Measurements from ENCODE around the gene FGD1. TPM values are rescaled to one million over a fixed set of nuclear protein-coding genes. Genes with fewer than 3 reads are reported as not detected.

Gene FGD1
- total RNA-seq, 2 donors from 2014 or later = 6.6 to 7.0 TPM

DNA sequence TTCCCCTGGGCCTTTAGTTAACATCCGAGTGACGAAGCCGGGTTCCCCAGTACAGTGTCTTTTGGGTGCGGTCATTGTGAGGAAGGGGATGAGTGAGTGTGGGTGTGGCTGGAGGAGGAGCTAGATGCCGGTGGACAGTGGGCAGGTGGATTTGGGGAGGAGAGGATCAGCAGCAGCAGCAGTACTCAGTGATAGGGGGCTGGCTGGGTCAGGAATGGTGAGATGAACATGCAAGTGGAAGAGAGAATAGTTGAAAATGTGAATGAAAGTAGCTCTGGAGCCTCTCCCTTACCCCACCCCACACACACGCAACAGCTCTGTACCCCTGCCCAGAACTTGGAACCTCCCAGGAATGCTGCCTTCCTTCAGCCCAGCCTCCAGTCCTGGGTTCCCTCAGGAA lies 51.3 kb downstream of the FGD1 start:
- no peak for DNase-seq (ENCODE audit: low spot score)
- H3K27me3 ChIP-seq (replicated peaks; ENCODE audit: insufficient read depth) = no peaks in the 10 kb centered on the region
- H3K4me1 ChIP-seq (replicated peaks) = no peaks in the 10 kb centered on the region
- H3K36me3 ChIP-seq = no peaks in the 10 kb centered on the region
- no peak overlapping the region for H3K4me3 ChIP-seq
- intact Hi-C loops (cut with DNase I) = no loop called here
- H3K27ac ChIP-seq = no peak overlapping the region
- no peaks in the 10 kb centered on the region for H3K9me3 ChIP-seq
- 72% methylated on average over 6 of the region's 6 CpGs for WGBS
- TF ChIP-seq POLR2A (IDR thresholded peaks at IDR 0.05) (no peak), CTCF (IDR thresholded peaks at IDR 0.05) (no peak), POLR2AphosphoS5 (IDR thresholded peaks at IDR 0.05) (no peak)

DNA sequence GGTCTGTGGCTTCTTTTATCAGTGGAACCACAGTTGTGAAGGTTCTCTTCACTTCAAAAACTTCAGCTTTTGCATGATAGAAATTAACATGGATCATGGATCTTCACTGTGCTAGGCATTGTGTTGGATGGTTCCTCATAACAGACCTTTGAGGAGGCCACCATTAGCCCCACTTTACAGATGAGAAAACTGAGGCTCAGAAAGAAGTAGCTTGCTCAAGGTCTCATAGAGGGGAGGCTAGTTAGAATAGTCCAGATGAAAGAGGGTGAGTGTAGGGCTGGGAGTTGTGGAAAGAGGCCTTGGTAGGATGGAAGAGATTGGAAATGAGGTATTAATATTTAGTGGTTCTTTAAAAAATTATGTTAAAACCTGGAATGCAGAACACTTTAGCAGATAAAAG lies 53.2 kb downstream of the FGD1 start:
- no peak for DNase-seq (ENCODE audit: low spot score)
- Histone ChIP-seq H3K4me3 (no peak overlapping the region), H3K36me3 (no peaks in the 10 kb centered on the region), H3K27ac (no peak overlapping the region), H3K27me3 (replicated peaks; ENCODE audit: insufficient read depth) (no peaks in the 10 kb centered on the region), H3K9me3 (no peaks in the 10 kb centered on the region), H3K4me1 (replicated peaks) (no peaks in the 10 kb centered on the region)
- no peak for TF ChIP-seq POLR2AphosphoS5 (IDR thresholded peaks at IDR 0.05)
- TF ChIP-seq CTCF (IDR thresholded peaks at IDR 0.05) = no peak
- TF ChIP-seq POLR2A (IDR thresholded peaks at IDR 0.05) = no peak
- intact Hi-C loops (cut with DNase I) = no loop called here

GRCh38 chrX:54439960-54440871 lies 55.8 kb downstream of the FGD1 start, which contains the start of gene TSR2:
Gene TSR2, plus strand, starts transcription at chrX:54440404. Its CDS starts 18 bp downstream, at chrX:54440422.
- peak within 1 kb of the TSS; percentile 60 to 62 for H3K4me3 ChIP-seq
- peak; percentile 77 for DNase-seq (ENCODE audit: low spot score)
- TF ChIP-seq POLR2A (IDR thresholded peaks at IDR 0.05) (peak; percentile 39), POLR2AphosphoS5 (IDR thresholded peaks at IDR 0.05) (peak; percentile 90), CTCF (IDR thresholded peaks at IDR 0.05) (peak in 1 of 4 experiments; percentile 7)
- H3K9me3 ChIP-seq = no peaks in the 10 kb centered on the region
- no peaks in the 10 kb centered on the region for H3K4me1 ChIP-seq (replicated peaks)
- WGBS = under 1% methylated on average over 31 of the region's 40 CpGs
- H3K27ac ChIP-seq = peak within 1 kb of the TSS in 1 of 2 donors; percentile 47
- intact Hi-C loops (cut with DNase I) = no loop called here
- H3K36me3 ChIP-seq = no peaks in the 10 kb centered on the region
- H3K27me3 ChIP-seq (replicated peaks; ENCODE audit: insufficient read depth) = no peaks in the 10 kb centered on the region

DNA sequence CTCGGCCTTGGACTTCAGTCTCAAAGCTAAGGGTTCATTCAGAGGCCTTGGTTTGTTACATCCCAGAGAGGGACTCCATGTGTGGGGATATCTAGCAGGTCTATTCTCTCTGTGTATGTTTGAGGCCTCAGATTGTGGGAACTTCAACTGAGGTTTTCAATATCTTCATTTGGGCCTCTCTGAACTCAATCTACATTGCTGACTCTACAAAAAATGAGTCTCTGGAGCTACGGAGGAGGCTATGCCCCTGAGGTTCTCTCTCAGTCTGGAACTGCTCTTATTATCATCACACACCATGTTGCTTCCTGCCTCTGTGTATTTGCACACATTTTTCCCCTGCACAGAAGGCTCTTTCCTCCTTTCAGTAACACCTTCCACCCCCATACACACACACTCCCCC lies 60.9 kb downstream of the FGD1 start:
- H3K9me3 ChIP-seq = no peaks in the 10 kb centered on the region
- no peak overlapping the region for H3K27ac ChIP-seq
- H3K36me3 ChIP-seq = no peaks in the 10 kb centered on the region
- intact Hi-C loops (cut with DNase I) = no loop called here
- TF ChIP-seq POLR2A (IDR thresholded peaks at IDR 0.05) = no peak
- H3K4me3 ChIP-seq = no peak overlapping the region
- WGBS = 70% methylated on average over 2 of the region's 2 CpGs
- no peaks in the 10 kb centered on the region for H3K27me3 ChIP-seq (replicated peaks; ENCODE audit: insufficient read depth)
- no peaks in the 10 kb centered on the region for H3K4me1 ChIP-seq (replicated peaks)
- no peak for DNase-seq (ENCODE audit: low spot score)

- H3K27ac ChIP-seq = no peak overlapping the region
- TF ChIP-seq CTCF (IDR thresholded peaks at IDR 0.05) = no peak
- no peak for TF ChIP-seq POLR2AphosphoS5 (IDR thresholded peaks at IDR 0.05)
- no peak for TF ChIP-seq POLR2A (IDR thresholded peaks at IDR 0.05)
- DNase-seq (ENCODE audit: low spot score) = no peak
- no peaks in the 10 kb centered on the region for H3K27me3 ChIP-seq (replicated peaks; ENCODE audit: insufficient read depth)
- intact Hi-C loops (cut with DNase I) = no loop called here
- no peak overlapping the region for H3K4me3 ChIP-seq
- H3K9me3 ChIP-seq = no peaks in the 10 kb centered on the region
- H3K36me3 ChIP-seq = no peaks in the 10 kb centered on the region
- no peaks in the 10 kb centered on the region for H3K4me1 ChIP-seq (replicated peaks)
Measured at GRCh38 chrX:54430519-54430918, 65.5 kb downstream of the FGD1 start.
